ENCODE results near the gene DNAJC10. TPM values are rescaled to one million over a fixed set of nuclear protein-coding genes. Genes with fewer than 3 reads are reported as not detected.
A peak's percentile ranks its signal among the peaks of the same experiment; 100 is the strongest.

DNAJC10 gene
- total and polyA plus RNA-seq, 10 of the 15 experiments (the other 5 are each of a cell fraction or from before 2014, with no cell fraction given) = 9.1 to 67.9 (median 38.2) TPM

DNA sequence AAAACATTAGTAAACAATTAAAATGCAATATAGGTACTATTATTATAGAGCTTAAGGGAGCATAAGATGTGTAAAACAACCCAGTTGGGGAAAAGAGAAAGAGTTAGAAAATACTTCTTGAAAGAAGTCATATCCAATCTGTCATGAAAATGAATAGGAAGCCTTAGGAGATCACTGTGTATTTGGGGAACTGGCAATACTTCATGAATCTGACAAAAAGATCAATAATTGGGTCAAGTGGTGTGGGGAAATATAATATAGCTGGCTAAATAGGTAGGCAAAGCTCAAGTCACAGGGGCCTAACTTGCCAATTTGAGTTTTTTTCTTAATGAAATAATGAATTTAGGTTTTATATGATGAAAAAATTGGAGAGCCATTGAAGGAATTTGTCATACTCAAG, 14.4 kb downstream of the DNAJC10 start:
- intact Hi-C loops (cut with micrococcal nuclease; ENCODE audit: unreplicated experiment) = no loop called here
- in situ Hi-C loops (cut with MboI) = no loop called here
- Histone ChIP-seq H3K9me3 (replicated peaks; ENCODE audit: control insufficient read depth, insufficient read depth, low read length) (no peaks in the 10 kb centered on the region), H4K20me1 (ENCODE audit: control insufficient read depth, insufficient read depth) (no peaks in the 10 kb centered on the region), H3K79me2 (ENCODE audit: control insufficient read depth, insufficient read depth, low read length) (no peaks in the 10 kb centered on the region), H3K4me3 (no peak overlapping the region), H3K4me1 (ENCODE audit: control insufficient read depth, insufficient read depth, low read length) (peaks cover 3% of the 10 kb centered on the region; the same call in 1 of the 2 replicates), H3K36me3 (ENCODE audit: control insufficient read depth in 2 of 2, insufficient read depth in 2 of 2, low read length in 1 of 2) (peaks cover 0 to 7% of the 10 kb centered on the region in 2 experiments; a peak in 2 of 4 replicates), H3K4me2 (ENCODE audit: control insufficient read depth, insufficient read depth) (no peak overlapping the region), H3K27ac (ENCODE audit: control insufficient read depth, insufficient read depth) (no peak overlapping the region), H2AFZ (ENCODE audit: control insufficient read depth, low read depth, low read length) (no peak overlapping the region), H3K27me3 (replicated peaks in 1 of 2; ENCODE audit: control insufficient read depth in 2 of 2, insufficient read depth in 2 of 2, low read length in 1 of 2) (no peaks in the 10 kb centered on the region), H3K9ac (ENCODE audit: control insufficient read depth, insufficient read depth, low read length) (no peak overlapping the region)
- no peak for DNase-seq (ENCODE audit: low read depth, low spot score)
- ChIA-PET RAD21 (ENCODE audit: unreplicated experiment) (interaction anchor here (0.6 kb wide), 1 partner anchor 556 kb away, joined by 3 read pairs; no protein-coding TSS in a partner anchor), POLR2A (no interaction called here), CTCF (interaction anchor here (0.6 to 1.5 kb wide), 2 partner anchors 12 to 472 kb away, joined by 3 to 5 read pairs; no protein-coding TSS in a partner anchor), SMC1A (ENCODE audit: uncharacterized antibody, unreplicated experiment) (interaction anchor here (0.7 to 5.8 kb wide), 2 partner anchors 9 to 13 kb away, joined by 3 to 37 read pairs; partner anchors contain the start of gene DNAJC10)
- ATAC-seq = no peak
- no peak for FAIRE-seq
- TF ChIP-seq CHD4 (IDR thresholded peaks at IDR 0.05) (no peak), MXI1 (IDR thresholded peaks at IDR 0.05; ENCODE audit: low read depth, low read length) (no peak), CREM (IDR thresholded peaks at IDR 0.05; ENCODE audit: low read depth) (no peak), YBX1 (IDR thresholded peaks at IDR 0.05) (no peak), RBBP5 (conservative IDR thresholded peaks at IDR 0.05) (no peak), NR2F1 (conservative IDR thresholded peaks at IDR 0.05) (no peak), PML (IDR thresholded peaks at IDR 0.05; ENCODE audit: low read length) (no peak), ZNF622 (IDR thresholded peaks at IDR 0.05) (no peak)
- BruUV-seq (replicated peaks) = no TSS peak

DNA sequence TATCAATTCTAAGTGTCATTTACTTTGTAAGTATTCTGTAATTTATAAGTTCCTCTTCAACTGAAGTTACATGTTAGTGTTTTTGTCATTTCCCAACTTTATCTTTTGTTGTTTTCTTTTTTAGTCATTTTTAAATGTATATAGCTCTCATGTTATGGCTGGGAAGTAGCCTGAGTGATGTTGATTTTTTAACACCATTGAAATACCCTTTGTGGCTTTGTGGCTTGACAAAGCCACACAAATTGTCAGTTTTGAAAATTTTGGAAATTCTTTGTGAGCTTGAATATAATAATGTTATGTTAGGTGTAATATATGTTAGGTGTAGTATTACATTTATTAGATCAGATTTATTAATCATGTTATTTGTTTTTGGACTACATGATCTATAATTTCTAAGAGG, 16.7 kb downstream of the DNAJC10 start:
- in situ Hi-C loops (cut with MboI) = no loop called here
- ChIA-PET POLR2A (no interaction called here), CTCF (no interaction called here), SMC1A (ENCODE audit: uncharacterized antibody, unreplicated experiment) (interaction anchor here (0.8 to 5.8 kb wide), 2 partner anchors 9 to 16 kb away, joined by 3 to 37 read pairs; partner anchors contain the start of gene DNAJC10), RAD21 (ENCODE audit: unreplicated experiment) (no interaction called here)
- no peak for FAIRE-seq
- Histone ChIP-seq H3K9me3 (replicated peaks; ENCODE audit: control insufficient read depth, insufficient read depth, low read length) (no peaks in the 10 kb centered on the region), H2AFZ (ENCODE audit: control insufficient read depth, low read depth, low read length) (no peak overlapping the region), H3K27ac (ENCODE audit: control insufficient read depth, insufficient read depth) (no peak overlapping the region), H3K36me3 (ENCODE audit: control insufficient read depth in 2 of 2, insufficient read depth in 2 of 2, low read length in 1 of 2) (peaks cover 0 to 4% of the 10 kb centered on the region in 2 experiments; a peak in 2 of 4 replicates), H3K4me1 (ENCODE audit: control insufficient read depth, insufficient read depth, low read length) (no peaks in the 10 kb centered on the region), H3K9ac (ENCODE audit: control insufficient read depth, insufficient read depth, low read length) (no peak overlapping the region), H3K4me3 (no peak overlapping the region), H3K4me2 (ENCODE audit: control insufficient read depth, insufficient read depth) (no peak overlapping the region), H3K79me2 (ENCODE audit: control insufficient read depth, insufficient read depth, low read length) (no peaks in the 10 kb centered on the region), H3K27me3 (replicated peaks in 1 of 2; ENCODE audit: control insufficient read depth in 2 of 2, insufficient read depth in 2 of 2, low read length in 1 of 2) (no peaks in the 10 kb centered on the region), H4K20me1 (ENCODE audit: control insufficient read depth, insufficient read depth) (no peaks in the 10 kb centered on the region)
- intact Hi-C loops (cut with micrococcal nuclease; ENCODE audit: unreplicated experiment) = no loop called here
- no peak; the same call in 2 of the 3 replicates for ATAC-seq
- DNase-seq (ENCODE audit: low read depth, low spot score) = no peak
- BruUV-seq (replicated peaks) = no TSS peak
- TF ChIP-seq RUNX3 (IDR thresholded peaks at IDR 0.05; ENCODE audit: low read length) (peak; percentile 62; the same call in 1 of the 2 replicates), TBL1XR1 (IDR thresholded peaks at IDR 0.05; ENCODE audit: low read depth, low read length) (no peak)

Measured in GM12878 (cell line).